Activated CD8-positive, alpha-beta T cell treated with anti-CD3 and anti-CD28 coated beads for 36 hours (primary cell): ENCODE results near the gene UBE2D1. TPM values are rescaled to one million over a fixed set of nuclear protein-coding genes. Genes with fewer than 3 reads are reported as not detected.

Experiments used
- ATAC-seq: fragments of 200-7000 bp; cut with Tn5 transposase; one replicate; pipeline ENCODE4 v1.10.0; 2021; ENCODE audit warnings: mild to moderate bottlenecking, moderate library complexity
- CTCF ChIA-PET: fragments of 350-600 bp; sonication (Branson Sonifier 250); formaldehyde crosslinking; loops from one replicate; lab custom pipeline; 2021; ENCODE audit warnings: antibody characterized with exemption; lab: Charles Lee
- POLR2A ChIA-PET: fragments of 350-600 bp; sonication (Branson Sonifier 250); formaldehyde crosslinking; loops from one replicate; lab custom pipeline; 2021; ENCODE audit warnings: antibody characterized with exemption; lab: Charles Lee
- DNase-seq: peaks from one replicate; pipeline ENCODE4 v3.0.0-alpha.2; 2020
- H3K27ac Mint-ChIP-seq: one replicate; pipeline ENCODE4 v1.8.0; 2021; ENCODE audit warnings: mild to moderate bottlenecking, mixed read lengths
- H3K27me3 Mint-ChIP-seq: one replicate; pipeline ENCODE4 v1.8.0; 2021; ENCODE audit warnings: mixed read lengths
- H3K36me3 Mint-ChIP-seq: one replicate; pipeline ENCODE4 v1.8.0; 2021; ENCODE audit warnings: low read depth, mixed read lengths
- H3K4me1 Mint-ChIP-seq: one replicate; pipeline ENCODE4 v1.8.0; 2021; ENCODE audit warnings: low read depth, mixed read lengths
- H3K4me3 Mint-ChIP-seq: one replicate; pipeline ENCODE4 v1.8.0; 2021; ENCODE audit warnings: mild to moderate bottlenecking, moderate library complexity, mixed read lengths
- H3K9me3 Mint-ChIP-seq: one replicate; pipeline ENCODE4 v1.8.0; 2021; ENCODE audit warnings: mixed read lengths
- CTCF ChIP-seq: fragments of 200-600 bp; IDR thresholded peaks from one replicate; pipeline ENCODE4 v1.8.0; 2022; ENCODE audit warnings: antibody characterized with exemption, mild to moderate bottlenecking
- intact Hi-C: fragments of 100-400 bp; cut with micrococcal nuclease; formaldehyde crosslinking; loops from one replicate; pipeline ENCODE4 v1.10.0; 2022
- total RNA-seq, 2 experiments: library from RNA; stranded (reverse); gene quantifications; one replicate each; pipeline ENCODE4 v1.2.3, GENCODE V29; 2021

The UBE2D1 gene
- total RNA-seq, 2 experiments from 2014 or later, result 12.1 to 12.8 TPM

DNA sequence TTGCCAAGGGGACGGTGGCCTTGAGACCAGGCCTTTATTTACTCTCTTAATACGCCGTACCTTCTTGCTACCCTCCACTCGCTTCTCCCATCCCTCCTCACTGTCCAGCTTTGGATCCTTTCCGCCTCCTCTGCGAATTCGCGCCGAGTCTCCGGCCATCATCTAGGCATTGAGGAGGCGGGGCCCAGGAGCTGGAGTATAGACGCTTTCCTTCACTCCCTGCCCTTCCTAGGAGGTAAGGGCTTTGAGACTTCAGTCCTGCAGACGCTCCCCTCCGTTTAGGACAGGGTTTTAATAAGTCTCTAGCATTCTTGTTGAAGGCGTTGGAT lies 50.9 kb downstream of the UBE2D1 start:
- CTCF ChIA-PET, result interaction anchor here (1.2 to 4.7 kb wide), 6 partner anchors 40 to 145 kb away, joined by 3 to 64 read pairs (median 7); partner anchors contain the start of gene CISD1
- DNase-seq (peak; percentile 19), ATAC-seq (no peak)
- Mint-ChIP-seq H3K36me3 (peaks cover 38% of the 10 kb centered on the region), H3K9me3 (no peaks in the 10 kb centered on the region), H3K4me1 (peaks cover 42% of the 10 kb centered on the region), H3K27me3 (no peaks in the 10 kb centered on the region), H3K27ac (peak overlapping the region; percentile 96), H3K4me3 (peak overlapping the region; percentile 92)
- POLR2A ChIA-PET, result interaction anchor here (0.9 to 2.3 kb wide), 8 partner anchors 8 to 117 kb away, joined by 3 to 7 read pairs (median 4); partner anchors contain the start of gene CISD1
- intact Hi-C loops, result loop anchor here (2.0 to 10.0 kb wide), 3 partner anchors 87 to 121 kb away; partner anchors contain the start of genes CISD1 and IPMK
- no peak for TF ChIP-seq CTCF

GRCh38 chr10:58389024-58389423 lies 54.2 kb downstream of the UBE2D1 start:
- H3K27me3 Mint-ChIP-seq, result no peaks in the 10 kb centered on the region

GRCh38 chr10:58393317-58393716 lies 58.5 kb downstream of the UBE2D1 start:
- Mint-ChIP-seq H3K27ac (no peak overlapping the region), H3K36me3 (peaks cover 56% of the 10 kb centered on the region), H3K4me3 (no peak overlapping the region), H3K27me3 (no peaks in the 10 kb centered on the region), H3K4me1 (peaks cover 26% of the 10 kb centered on the region), H3K9me3 (no peaks in the 10 kb centered on the region)
- CTCF ChIA-PET, result interaction anchor here (1.2 kb wide), 1 partner anchor 94 kb away, joined by 3 read pairs; no protein-coding TSS in a partner anchor
- ATAC-seq (no peak), DNase-seq (no peak)
- no peak for TF ChIP-seq CTCF
- intact Hi-C loops, result no loop called here
- POLR2A ChIA-PET, result interaction anchor here (1.0 to 1.1 kb wide), 2 partner anchors 8 to 9 kb away, joined by 3 to 5 read pairs; partner anchors contain the start of gene TFAM

More at GRCh38 chr10:58389024-58389423, 54.2 kb downstream of the UBE2D1 start:
- H3K9me3 Mint-ChIP-seq, result no peaks in the 10 kb centered on the region
- H3K27ac Mint-ChIP-seq, result no peak overlapping the region
- ChIA-PET CTCF (interaction anchor here (0.8 to 1.7 kb wide), 2 partner anchors 54 to 98 kb away, joined by 3 to 5 read pairs; partner anchors contain the start of gene UBE2D1), POLR2A (no interaction called here)
- intact Hi-C loops, result loop anchor here (5.0 to 10.0 kb wide), 2 partner anchors 107 to 124 kb away; partner anchors contain the start of genes CISD1 and IPMK
- peaks cover 50% of the 10 kb centered on the region for H3K36me3 Mint-ChIP-seq
- no peak overlapping the region for H3K4me3 Mint-ChIP-seq
- ATAC-seq, result no peak
- TF ChIP-seq CTCF, result no peak
- peaks cover 43% of the 10 kb centered on the region for H3K4me1 Mint-ChIP-seq
- DNase-seq, result no peak

GRCh38 chr10:58394471-58394870 lies 59.7 kb downstream of the UBE2D1 start:
- Mint-ChIP-seq H3K4me1 (peaks cover 21% of the 10 kb centered on the region), H3K4me3 (no peak overlapping the region), H3K9me3 (no peaks in the 10 kb centered on the region), H3K27ac (no peak overlapping the region), H3K36me3 (peaks cover 48% of the 10 kb centered on the region), H3K27me3 (no peaks in the 10 kb centered on the region)
- intact Hi-C loops, result no loop called here
- CTCF ChIA-PET, result interaction anchor here (0.6 kb wide), 1 partner anchor 95 kb away, joined by 3 read pairs; no protein-coding TSS in a partner anchor
- DNase-seq, result no peak
- POLR2A ChIA-PET, result interaction anchor here (0.6 to 1.0 kb wide), 2 partner anchors 9 to 30 kb away, joined by 3 to 5 read pairs; no protein-coding TSS in a partner anchor
- no peak for ATAC-seq
- TF ChIP-seq CTCF, result no peak

- DNase-seq (no peak), ATAC-seq (no peak)
- CTCF ChIA-PET, result interaction anchor here (0.5 to 1.1 kb wide), 2 partner anchors 96 to 1703 kb away, joined by 3 to 5 read pairs; no protein-coding TSS in a partner anchor
- Mint-ChIP-seq H3K4me1 (peaks cover 13% of the 10 kb centered on the region), H3K4me3 (no peak overlapping the region), H3K27me3 (no peaks in the 10 kb centered on the region), H3K27ac (no peak overlapping the region), H3K36me3 (peaks cover 44% of the 10 kb centered on the region), H3K9me3 (no peaks in the 10 kb centered on the region)
- POLR2A ChIA-PET, result interaction anchor here (1.3 to 1.4 kb wide), 2 partner anchors 10 to 127 kb away, joined by 5 to 7 read pairs; partner anchors contain the start of genes CISD1 and TFAM
- TF ChIP-seq CTCF, result no peak
- intact Hi-C loops, result no loop called here
These were observed 61.3 kb downstream of the UBE2D1 start for GRCh38 chr10:58396057-58396456.
